ENCODE measurements around the gene BPI. TPM values are rescaled to one million over a fixed set of nuclear protein-coding genes. Genes with fewer than 3 reads are reported as not detected.

Gene BPI
- total and polyA plus RNA-seq, 11 donors: 0.18 to 2.9 (median 0.32) TPM; not detected in 7

GRCh38 chr20:38267901-38268514 lies 35.9 kb upstream of the BPI start:
- Histone ChIP-seq H3K36me3 (no peaks in the 10 kb centered on the region), H3K4me1 (peaks cover 0 to 43% (median 18%) of the 10 kb centered on the region in 12 donors), H3K27me3 (no peaks in the 10 kb centered on the region), H3K4me3 (no peak overlapping the region), H3K9me3 (no peaks in the 10 kb centered on the region), H3K27ac (peak overlapping the region in 3 of 12 donors; percentile 19 to 49 (median 37))
- TF ChIP-seq POLR2A (IDR thresholded peaks at IDR 0.05) (no peak), CTCF (IDR thresholded peaks at IDR 0.05) (no peak)
- 70 to 83% (median 78%) methylated on average over 5 of the region's 5 CpGs for WGBS, 4 donors
- intact Hi-C loops (cut with DNase I): no loop called here
- no peak for DNase-seq
- no peak for ATAC-seq

DNA sequence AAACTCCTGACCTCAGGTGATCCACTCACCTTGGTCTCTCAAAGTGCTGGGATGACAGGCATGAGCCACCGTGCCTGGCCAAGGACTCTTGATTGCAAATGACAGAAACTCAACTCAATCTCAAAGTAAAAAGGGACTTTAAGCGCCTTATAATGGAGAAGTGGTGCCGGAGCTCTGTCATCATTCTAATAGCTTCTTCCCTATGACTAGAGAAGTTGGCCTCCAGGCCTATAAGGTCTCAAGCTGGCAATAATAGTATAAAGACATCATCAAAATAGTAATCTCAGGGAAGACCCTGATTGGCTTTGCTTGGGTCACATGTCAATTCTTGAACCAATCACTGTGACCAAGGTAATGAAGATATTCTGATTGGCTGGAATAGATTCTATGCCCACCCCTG lies 34.9 kb upstream of the BPI start:
- 91 to 96% (median 92%) methylated on average over 3 of the region's 3 CpGs for WGBS, 4 donors
- ATAC-seq (no peak), DNase-seq (no peak)
- no peak overlapping the region for H3K4me3 ChIP-seq
- TF ChIP-seq POLR2A (IDR thresholded peaks at IDR 0.05) (no peak), CTCF (IDR thresholded peaks at IDR 0.05) (no peak)
- H3K36me3 ChIP-seq: no peaks in the 10 kb centered on the region
- intact Hi-C loops (cut with DNase I): no loop called here
- H3K4me1 ChIP-seq: peaks cover 0 to 43% (median 18%) of the 10 kb centered on the region in 12 donors
- H3K27ac ChIP-seq: no peak overlapping the region
- H3K9me3 ChIP-seq: no peaks in the 10 kb centered on the region
- H3K27me3 ChIP-seq: no peaks in the 10 kb centered on the region

DNA sequence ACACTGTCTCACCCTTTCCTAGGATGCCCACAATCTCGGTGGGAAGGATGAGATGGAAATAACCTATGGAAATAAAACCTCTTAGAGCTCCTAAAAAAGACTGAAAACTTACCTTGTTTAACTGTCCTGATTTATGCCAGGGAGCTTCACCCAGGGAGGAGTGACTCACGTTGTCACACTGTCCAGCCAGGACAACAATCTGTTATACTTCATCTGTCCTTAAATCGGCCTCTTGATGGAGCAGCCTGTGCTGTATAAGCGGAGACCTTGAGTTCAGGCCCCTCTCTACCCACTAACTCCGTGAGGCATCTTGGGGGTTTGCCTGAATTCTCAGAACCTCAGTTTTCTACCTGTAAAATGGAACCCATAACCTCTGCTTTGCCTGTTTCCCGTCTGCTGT lies 34.2 kb upstream of the BPI start:
- TF ChIP-seq CTCF (IDR thresholded peaks at IDR 0.05) (no peak), POLR2A (IDR thresholded peaks at IDR 0.05) (no peak)

DNA sequence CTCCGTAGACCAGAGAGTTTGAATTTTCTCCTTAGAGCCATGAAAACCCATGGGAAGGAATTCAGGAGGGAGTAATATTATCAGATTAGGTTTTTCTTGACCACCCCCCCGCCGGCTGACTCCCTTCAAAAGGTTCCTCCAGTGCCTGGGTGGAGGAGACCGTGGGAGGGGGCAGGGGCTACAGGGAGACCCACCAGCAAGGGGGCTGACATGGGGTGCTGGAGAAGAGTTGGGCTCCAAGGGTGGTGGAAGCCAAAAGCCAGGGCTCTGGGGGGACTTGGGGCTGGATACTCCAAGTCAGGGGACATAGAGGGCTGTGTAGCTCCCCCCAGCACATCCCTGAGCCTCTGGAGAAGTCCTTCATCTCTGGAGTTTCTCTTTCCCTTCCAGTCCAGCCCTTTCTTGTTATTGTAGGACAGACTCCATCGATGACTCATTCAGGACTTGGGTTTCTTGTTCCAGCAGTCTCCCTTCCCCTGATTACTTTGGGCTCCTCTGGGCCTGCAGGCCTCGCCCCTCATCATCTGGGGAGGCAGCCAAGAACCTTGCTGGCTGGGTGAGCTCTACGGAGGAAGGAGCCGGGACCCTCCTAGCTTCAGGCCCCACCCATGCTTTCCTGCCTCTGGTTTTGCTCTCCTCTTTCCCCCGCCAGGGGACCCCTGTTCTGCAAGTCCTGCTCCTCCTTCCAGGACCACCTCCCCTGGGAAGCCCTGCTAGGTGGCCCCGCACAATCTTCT lies 32.9 kb upstream of the BPI start:
- no peak overlapping the region for H3K4me3 ChIP-seq
- 38 to 59% (median 51%) methylated on average over 10 of the region's 10 CpGs for WGBS, 4 donors

More for the DNA sequence above, 34.2 kb upstream of the BPI start:
- Histone ChIP-seq H3K4me1 (peaks cover 0 to 43% (median 18%) of the 10 kb centered on the region in 12 donors), H3K27me3 (no peaks in the 10 kb centered on the region), H3K4me3 (no peak overlapping the region), H3K9me3 (peaks cover 0 to 4% (median 0%) of the 10 kb centered on the region in 12 donors), H3K27ac (no peak overlapping the region), H3K36me3 (no peaks in the 10 kb centered on the region)
- intact Hi-C loops (cut with DNase I): no loop called here
- no peak for ATAC-seq
- DNase-seq: no peak
- 81 to 87% (median 86%) methylated on average over 6 of the region's 6 CpGs for WGBS, 4 donors

More for the DNA sequence above, 32.9 kb upstream of the BPI start:
- Histone ChIP-seq H3K27me3 (no peaks in the 10 kb centered on the region), H3K4me1 (peaks cover 0 to 51% (median 18%) of the 10 kb centered on the region in 12 donors), H3K9me3 (peaks cover 0 to 7% (median 0%) of the 10 kb centered on the region in 12 donors), H3K27ac (peak overlapping the region in 10 of 12 donors; percentile 8 to 78 (median 68)), H3K36me3 (no peaks in the 10 kb centered on the region)
- DNase-seq (peak; percentile 82 to 86 (median 83)), ATAC-seq (peak; percentile 86 to 95 (median 90))
- TF ChIP-seq CTCF (IDR thresholded peaks at IDR 0.05) (peak in 3 of 12 donors; percentile 12 to 26 (median 22)), POLR2A (IDR thresholded peaks at IDR 0.05) (no peak)
- intact Hi-C loops (cut with DNase I): no loop called here

All from heart left ventricle (tissue), 16 donors.